Muscle of back (tissue), 11 donors: ENCODE results near the gene KCND2. TPM values are rescaled to one million over a fixed set of nuclear protein-coding genes. Genes with fewer than 3 reads are reported as not detected.

ENCODE experiments used
- DNase-seq, 3 donors: peaks; one replicate each; pipeline versions ENCODE4 v3.0.0 to v3.0.0-alpha.2; 2013
- polyA plus RNA-seq, 10 donors: library from polyadenylated mRNA; unstranded; fragments of 120-200 nt; gene quantifications; one replicate each; pipeline ENCODE4 v1.2.1, GENCODE V29; 2013; ENCODE audit not compliant: insufficient read length in 10 of 10

Gene KCND2
- polyA plus RNA-seq, 10 donors = 0.58 to 1.6 (median 1.1) TPM

- DNase-seq = no peak
Measured at GRCh38 chr7:120703585-120704240, 430.7 kb downstream of the KCND2 start.

GRCh38 chr7:120709252-120709971 lies 436.4 kb downstream of the KCND2 start:
- no peak for DNase-seq

- no peak for DNase-seq
Measured at GRCh38 chr7:120709972-120710320, 437.0 kb downstream of the KCND2 start.

- no peak for DNase-seq
Measured at GRCh38 chr7:120714945-120715344, 442.0 kb downstream of the KCND2 start.

GRCh38 chr7:120716307-120716706 lies 443.3 kb downstream of the KCND2 start:
- DNase-seq = no peak

GRCh38 chr7:120717166-120717565 lies 444.2 kb downstream of the KCND2 start:
- no peak for DNase-seq

GRCh38 chr7:120718361-120718760 lies 445.4 kb downstream of the KCND2 start:
- DNase-seq = no peak

GRCh38 chr7:120720317-120720716 lies 447.3 kb downstream of the KCND2 start:
- DNase-seq = no peak

GRCh38 chr7:120723465-120724385 lies 450.8 kb downstream of the KCND2 start:
- DNase-seq = no peak

GRCh38 chr7:120724448-120724847 lies 451.5 kb downstream of the KCND2 start:
- DNase-seq = peak in 1 of 3 donors; percentile 15

GRCh38 chr7:120724955-120725354 lies 452.0 kb downstream of the KCND2 start:
- peak in 1 of 3 donors; percentile 1 for DNase-seq

- DNase-seq = peak; percentile 40 to 61 (median 47)
Measured at GRCh38 chr7:120725376-120726039, 452.5 kb downstream of the KCND2 start.

GRCh38 chr7:120729245-120729644 lies 456.3 kb downstream of the KCND2 start:
- DNase-seq = no peak

- no peak for DNase-seq
Measured at GRCh38 chr7:120731271-120731670, 458.3 kb downstream of the KCND2 start.

GRCh38 chr7:120732256-120732655 lies 459.3 kb downstream of the KCND2 start:
- DNase-seq = no peak

GRCh38 chr7:120733143-120733542 lies 460.2 kb downstream of the KCND2 start:
- no peak for DNase-seq

GRCh38 chr7:120733835-120734234 lies 460.9 kb downstream of the KCND2 start:
- DNase-seq = no peak

- DNase-seq = no peak
Measured at GRCh38 chr7:120735791-120736190, 462.8 kb downstream of the KCND2 start.

- DNase-seq = no peak
Measured at GRCh38 chr7:120738816-120739215, 465.8 kb downstream of the KCND2 start.

GRCh38 chr7:120740348-120740747 lies 467.4 kb downstream of the KCND2 start:
- DNase-seq = peak; percentile 57 to 84 (median 76)

GRCh38 chr7:120741371-120742042 lies 468.5 kb downstream of the KCND2 start:
- DNase-seq = no peak
